Activated naive CD4-positive, alpha-beta T cell treated with anti-CD3 and anti-CD28 coated beads, Interleukin-2, amount 10 ng/mL, durations not matched to agents 7 days and 5 days (primary cell): ENCODE data around the gene CLEC6A.

Experiments used
- CTCF ChIA-PET: fragments of 350-600 bp; sonication (Branson Sonifier 250); formaldehyde crosslinking; loops from one replicate; lab custom pipeline; 2021; ENCODE audit warnings: antibody characterized with exemption; lab: Charles Lee
- DNase-seq: peaks from one replicate; pipeline ENCODE4 v3.0.0-alpha.2; 2020
- H3K27ac Mint-ChIP-seq: one replicate; pipeline ENCODE4 v1.8.0; 2021; ENCODE audit warnings: mild to moderate bottlenecking, moderate library complexity, mixed read lengths
- H3K27me3 Mint-ChIP-seq: one replicate; pipeline ENCODE4 v1.8.0; 2021; ENCODE audit warnings: mild to moderate bottlenecking, mixed read lengths
- H3K36me3 Mint-ChIP-seq: one replicate; pipeline ENCODE4 v1.8.0; 2021; ENCODE audit warnings: mixed read lengths
- H3K4me1 Mint-ChIP-seq: one replicate; pipeline ENCODE4 v1.8.0; 2021; ENCODE audit warnings: mixed read lengths
- H3K4me3 Mint-ChIP-seq: one replicate; pipeline ENCODE4 v1.8.0; 2021; ENCODE audit warnings: mild to moderate bottlenecking, moderate library complexity, mixed read lengths
- H3K9me3 Mint-ChIP-seq: one replicate; pipeline ENCODE4 v1.8.0; 2021; ENCODE audit warnings: mixed read lengths

CLEC6A gene

GRCh38 chr12:8508910-8509841, 53.4 kb downstream of the CLEC6A start:
- Mint-ChIP-seq H3K4me1 (no peaks in the 10 kb centered on the region), H3K9me3 (no peaks in the 10 kb centered on the region), H3K36me3 (no peaks in the 10 kb centered on the region), H3K27me3 (peaks cover 53% of the 10 kb centered on the region), H3K27ac (no peak overlapping the region), H3K4me3 (no peak overlapping the region)
- no peak for DNase-seq
- CTCF ChIA-PET = no interaction called here

DNA sequence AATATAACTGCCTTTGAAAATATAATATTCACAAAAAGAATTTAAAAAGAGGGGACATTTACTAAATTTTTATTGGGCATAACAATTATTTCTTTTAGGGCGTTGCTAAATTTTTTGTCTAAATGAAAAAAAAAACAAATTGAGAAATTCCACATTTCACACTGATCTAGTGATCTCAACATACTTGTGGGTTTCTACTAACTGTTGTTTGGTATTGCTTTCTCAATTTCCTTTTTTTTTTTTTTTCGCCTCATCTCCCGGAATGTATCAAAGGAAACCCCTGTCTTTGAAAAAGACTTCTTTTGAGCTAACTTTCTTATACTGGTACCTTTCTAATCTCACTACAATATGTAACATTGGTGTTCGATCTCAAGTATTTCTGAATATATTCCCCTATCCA, 57.5 kb downstream of the CLEC6A start, which contains the start of gene CLEC4D:
Gene CLEC4D (plus strand): TSS at position 248 of the 400 bp plus-strand sequence. CDS start 230 bp downstream, outside the sequence.
- no peak within 1 kb of the TSS for H3K27ac Mint-ChIP-seq
- no peak for DNase-seq
- H3K36me3 Mint-ChIP-seq = no peaks in the 10 kb centered on the region
- CTCF ChIA-PET = no interaction called here
- peaks cover 25% of the 10 kb centered on the region for H3K27me3 Mint-ChIP-seq
- no peaks in the 10 kb centered on the region for H3K9me3 Mint-ChIP-seq
- H3K4me1 Mint-ChIP-seq = no peaks in the 10 kb centered on the region
- H3K4me3 Mint-ChIP-seq = no peak within 1 kb of the TSS

DNA sequence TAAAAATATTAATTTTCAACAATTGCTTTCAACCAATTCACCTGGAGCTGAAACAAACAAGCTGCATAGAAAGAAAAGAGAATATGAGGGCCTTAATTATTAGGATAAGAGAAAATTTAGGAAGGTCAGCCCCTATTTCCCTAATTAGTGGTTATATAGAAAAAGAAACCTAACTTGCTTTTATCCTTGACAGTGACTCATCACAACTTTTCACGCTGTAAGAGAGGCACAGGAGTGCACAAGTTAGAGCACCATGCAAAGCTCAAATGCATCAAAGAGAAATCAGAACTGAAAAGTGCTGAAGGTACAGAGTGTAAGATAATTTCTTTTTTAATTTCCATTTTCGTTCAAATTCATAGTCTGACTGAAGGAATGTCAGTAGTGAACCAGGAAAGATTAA, 62.2 kb downstream of the CLEC6A start:
- Mint-ChIP-seq H3K4me1 (no peaks in the 10 kb centered on the region), H3K27me3 (peaks cover 16% of the 10 kb centered on the region), H3K9me3 (no peaks in the 10 kb centered on the region), H3K36me3 (no peaks in the 10 kb centered on the region), H3K27ac (no peak overlapping the region), H3K4me3 (no peak overlapping the region)
- CTCF ChIA-PET = no interaction called here
- DNase-seq = no peak

DNA sequence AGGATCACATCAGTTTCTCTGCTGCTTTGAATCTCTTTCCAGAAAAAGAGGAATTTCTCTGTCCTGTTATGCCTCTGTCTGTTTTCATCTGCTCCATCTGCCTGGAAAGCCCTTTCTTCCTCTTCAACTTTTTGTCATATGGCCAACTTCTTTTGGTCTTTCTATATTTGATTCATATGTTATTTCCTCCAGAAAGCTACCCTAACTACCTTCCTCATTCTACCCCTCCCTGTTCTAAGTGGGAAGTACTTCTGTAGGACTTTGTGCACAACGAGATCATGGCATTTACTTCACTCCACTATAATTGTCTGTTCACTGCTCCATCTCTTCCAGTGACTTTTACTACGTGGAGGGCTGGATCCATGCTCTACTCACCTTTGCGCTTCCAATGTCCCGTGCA, 63.4 kb downstream of the CLEC6A start:
- Mint-ChIP-seq H3K4me3 (no peak overlapping the region), H3K9me3 (no peaks in the 10 kb centered on the region), H3K27ac (no peak overlapping the region), H3K4me1 (no peaks in the 10 kb centered on the region), H3K27me3 (peaks cover 15% of the 10 kb centered on the region), H3K36me3 (no peaks in the 10 kb centered on the region)
- DNase-seq = no peak
- CTCF ChIA-PET = no interaction called here

GRCh38 chr12:8527250-8528130, 71.7 kb downstream of the CLEC6A start:
- no peak overlapping the region for H3K27ac Mint-ChIP-seq
- DNase-seq = no peak
- no peaks in the 10 kb centered on the region for H3K36me3 Mint-ChIP-seq
- peaks cover 40% of the 10 kb centered on the region for H3K27me3 Mint-ChIP-seq
- H3K4me1 Mint-ChIP-seq = no peaks in the 10 kb centered on the region
- H3K9me3 Mint-ChIP-seq = peaks cover 6% of the 10 kb centered on the region
- H3K4me3 Mint-ChIP-seq = no peak overlapping the region
- CTCF ChIA-PET = interaction anchor here (0.5 to 3.4 kb wide), 3 partner anchors 12 to 100 kb away, joined by 3 to 13 read pairs (median 3); no protein-coding TSS in a partner anchor
